ENCODE measurements around the gene PDLIM5.

DNA sequence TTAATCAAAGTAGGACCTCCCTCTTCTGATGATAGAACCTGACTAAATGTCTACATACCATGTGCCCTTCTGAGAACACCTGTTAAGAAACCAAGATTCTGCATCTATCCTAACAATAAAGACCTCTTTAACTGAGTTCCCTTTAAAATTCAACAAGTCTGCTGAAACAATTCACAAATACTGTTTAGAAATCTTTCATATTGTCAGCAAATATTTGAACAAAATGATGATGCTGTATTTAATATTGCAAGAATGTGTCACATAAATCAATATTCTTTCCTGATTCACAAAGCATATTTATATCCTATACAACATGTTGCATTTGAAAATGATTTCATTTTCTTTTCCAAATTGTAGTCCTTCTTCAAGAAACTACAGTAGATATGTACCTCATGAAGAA lies 246.4 kb downstream of the PDLIM5 start:
- TF ChIP-seq EZH2phosphoT487 (IDR thresholded peaks at IDR 0.05; ENCODE audit: borderline replicate concordance) (no peak), CTCF (conservative IDR thresholded peaks at IDR 0.05; ENCODE audit: low read length) (no peak)
